IMR-90 (cell line): ENCODE measurements around the gene RPS8. TPM values are rescaled to one million over a fixed set of nuclear protein-coding genes. Genes with fewer than 3 reads are reported as not detected.
"Not testable (repeated sequence)": the region's sequence is repeated elsewhere in the genome, so short reads cannot be mapped to it uniquely, and the experiment has no call there.

Experiments used
- ATAC-seq: fragments of 200-7000 bp; cut with Tn5 transposase; 2 replicates; pipeline ENCODE4 v1.9.1; 2020; ENCODE audit warnings: low read depth, mild to moderate bottlenecking, moderate library complexity
- BruUV-seq: library from RNA; stranded (reverse); fragments of 400-500 nt; replicated peaks from 2 replicates; lab custom pipeline; 2021; lab: Mats Ljungman, UMichigan
- CTCF ChIA-PET: fragments of 300-600 bp; formaldehyde crosslinking; extraction: SDS; loops from one replicate; lab custom pipeline; 2021; ENCODE audit warnings: antibody characterized with exemption; lab: Yijun Ruan, JAX
- POLR2A ChIA-PET: fragments of 300-600 bp; sonication (Branson Sonifier 250); formaldehyde crosslinking; loops from one replicate; lab custom pipeline; 2022; ENCODE audit warnings: antibody characterized with exemption; ENCODE audit not compliant: unreplicated experiment; lab: Charles Lee
- DNase-seq: peaks from one replicate; pipeline ENCODE4 v3.0.0; 2013
- H2AFZ ChIP-seq: replicated peaks from 2 replicates; pipeline ENCODE3; 2013; ENCODE audit warnings: low read length, mild to moderate bottlenecking; ENCODE audit not compliant: poor library complexity
- H2AK5ac ChIP-seq: 2 replicates; pipeline ENCODE4 v1.6.1; 2013; ENCODE audit warnings: low read depth, low read length, inconsistent platforms
- H2AK9ac ChIP-seq: replicated peaks from 2 replicates; pipeline ENCODE3; 2013; ENCODE audit warnings: mild to moderate bottlenecking, low read depth, low read length, moderate library complexity; ENCODE audit not compliant: poor library complexity
- H2BK120ac ChIP-seq: 2 replicates; pipeline ENCODE4 v1.6.1; 2013; ENCODE audit warnings: low read depth, low read length, inconsistent platforms
- H2BK15ac ChIP-seq: 3 replicates; pipeline ENCODE4 v1.6.1; 2013; ENCODE audit warnings: low read depth, low read length, inconsistent platforms
- H2BK20ac ChIP-seq: 2 replicates; pipeline ENCODE4 v1.6.1; 2013; ENCODE audit warnings: low read depth, mild to moderate bottlenecking, inconsistent platforms, low read length, moderate library complexity
- H2BK5ac ChIP-seq: 2 replicates; pipeline ENCODE4 v1.6.1; 2013; ENCODE audit warnings: mild to moderate bottlenecking, low read depth, low read length, inconsistent platforms; ENCODE audit not compliant: poor library complexity, severe bottlenecking
- H3K14ac ChIP-seq: replicated peaks from 2 replicates; pipeline ENCODE4 v1.6.1; 2013; ENCODE audit warnings: low read depth, low read length, inconsistent platforms
- H3K18ac ChIP-seq: 2 replicates; pipeline ENCODE4 v1.6.1; 2013; ENCODE audit warnings: low read depth, low read length, control low read depth
- H3K23ac ChIP-seq: 2 replicates; pipeline ENCODE4 v1.6.1; 2013; ENCODE audit warnings: low read depth, low read length, inconsistent platforms
- H3K27ac ChIP-seq: 2 replicates; pipeline ENCODE4 v1.5.1; 2013; ENCODE audit warnings: mild to moderate bottlenecking, control low read depth, low read length; ENCODE audit not compliant: insufficient read depth
- H3K27me3 ChIP-seq: 2 replicates; pipeline ENCODE4 v1.6.1; 2013; ENCODE audit warnings: low read length; ENCODE audit not compliant: control insufficient read depth, insufficient read depth
- H3K36me3 ChIP-seq: 2 replicates; pipeline ENCODE4 v1.6.1; 2013; ENCODE audit warnings: low read length, mixed read lengths; ENCODE audit not compliant: control insufficient read depth, insufficient read depth
- H3K4ac ChIP-seq: 2 replicates; pipeline ENCODE4 v1.6.1; 2013; ENCODE audit warnings: low read depth, low read length, inconsistent platforms
- H3K4me1 ChIP-seq: 2 replicates; pipeline ENCODE4 v1.6.1; 2013; ENCODE audit warnings: low read length, mixed read lengths; ENCODE audit not compliant: control insufficient read depth, insufficient read depth
- H3K4me2 ChIP-seq: 2 replicates; pipeline ENCODE4 v1.6.1; 2013; ENCODE audit warnings: low read depth, mild to moderate bottlenecking, control low read depth, low read length, moderate library complexity
- H3K4me3 ChIP-seq: 2 replicates; pipeline ENCODE4 v1.5.1; 2013; ENCODE audit warnings: low read depth, mild to moderate bottlenecking, control low read depth, low read length, moderate library complexity; ENCODE audit not compliant: insufficient read depth
- H3K56ac ChIP-seq: 2 replicates; pipeline ENCODE4 v1.6.1; 2013; ENCODE audit warnings: low read length, inconsistent platforms; ENCODE audit not compliant: insufficient read depth; ENCODE audit errors: extremely low read depth
- H3K79me1 ChIP-seq, 2 experiments: 2 replicates each; pipeline ENCODE4 v1.6.1; 2013; ENCODE audit warnings: low read length in 2 of 2, inconsistent platforms in 1 of 2, low read depth in 1 of 2
- H3K9ac ChIP-seq: 2 replicates; pipeline ENCODE4 v1.6.1; 2013; ENCODE audit warnings: low read depth, low read length, control low read depth
- H3K9me1 ChIP-seq: 2 replicates; pipeline ENCODE4 v1.6.1; 2013; ENCODE audit warnings: low read length, inconsistent platforms; ENCODE audit not compliant: insufficient read depth
- H3K9me3 ChIP-seq: 2 replicates; pipeline ENCODE4 v1.6.1; 2013; ENCODE audit warnings: low read length; ENCODE audit not compliant: control insufficient read depth, insufficient read depth
- H4K20me1 ChIP-seq: 2 replicates; pipeline ENCODE4 v1.6.1; 2013; ENCODE audit warnings: low read length, inconsistent platforms; ENCODE audit not compliant: insufficient read depth
- H4K5ac ChIP-seq: 2 replicates; pipeline ENCODE4 v1.6.1; 2013; ENCODE audit warnings: mild to moderate bottlenecking, low read depth, low read length, control low read depth
- H4K8ac ChIP-seq, 2 experiments: 2 replicates each; pipeline ENCODE4 v1.6.1; 2013; ENCODE audit warnings: low read depth in 2 of 2, low read length in 2 of 2, control low read depth in 1 of 2, inconsistent platforms in 1 of 2
- H4K91ac ChIP-seq: 2 replicates; pipeline ENCODE4 v1.6.1; 2013; ENCODE audit warnings: low read depth, low read length, inconsistent platforms; ENCODE audit not compliant: insufficient read depth
- WGBS, 2 experiments: methylation state at CpG; one replicate each; pipeline versions ENCODE4 v1.1.5 to v1.1.7; 2013; ENCODE audit warnings: missing lambda C conversion rate in 2 of 2; ENCODE audit not compliant: insufficient read length in 1 of 2; ENCODE audit errors: extremely low coverage in 2 of 2; 5-methylcytosine and 5-hydroxymethylcytosine counted together
- dilution Hi-C: fragments of 300-500 bp; cut with HindIII; formaldehyde crosslinking; loops from one replicate; pipeline ENCODE4 v1.14.3; 2018; ENCODE audit warnings: low sequenced_read_pairs; ENCODE audit not compliant: unreplicated experiment
- in situ Hi-C: fragments of 300-500 bp; cut with MboI; formaldehyde crosslinking; loops from 3 replicates; pipeline ENCODE4 v1.14.3; 2019; ENCODE audit warnings: low sequenced_read_pairs, inconsistent platforms, mixed read lengths
- intact Hi-C: fragments of 100-400 bp; cut with micrococcal nuclease; formaldehyde crosslinking; loops from 2 replicates; pipeline ENCODE4 v1.10.0; 2022
- polyA plus RNA-seq, 3 experiments: library from polyadenylated mRNA; depleted of rRNA; stranded (reverse); fragments of >200 nt; gene quantifications; 2 replicates each; pipeline ENCODE4 v1.2.3, GENCODE V29; 2012; ENCODE audit warnings: low replicate concordance in 1 of 3
- total RNA-seq: library from RNA; depleted of rRNA; stranded (reverse); fragments of >200 nt; gene quantifications from 2 replicates; pipeline ENCODE4 v1.2.3, GENCODE V29; 2012

Gene RPS8
- total and polyA plus RNA-seq, 2 of the 4 experiments (the other 2 are of a cell fraction): 2,171 to 2,255 TPM

GRCh38 chr1:44797886-44798285, 22.5 kb downstream of the RPS8 start:
- H3K23ac ChIP-seq, H3K4me3 ChIP-seq, H2BK20ac ChIP-seq, POLR2A ChIA-PET, H3K27ac ChIP-seq, H3K36me3 ChIP-seq, H3K9me3 ChIP-seq, H3K18ac ChIP-seq, H3K9me1 ChIP-seq, H2BK5ac ChIP-seq, CTCF ChIA-PET, H3K4me2 ChIP-seq, in situ Hi-C loops, H3K4ac ChIP-seq, H3K27me3 ChIP-seq, H4K5ac ChIP-seq, H2AFZ ChIP-seq, BruUV-seq, H3K14ac ChIP-seq, H2AK9ac ChIP-seq, DNase-seq, H2BK120ac ChIP-seq, H4K8ac ChIP-seq, ATAC-seq, H3K56ac ChIP-seq, dilution Hi-C loops, H4K91ac ChIP-seq, H3K9ac ChIP-seq, H2AK5ac ChIP-seq, H2BK15ac ChIP-seq: not testable (repeated sequence)
- peaks cover 11 to 15% of the 10 kb centered on the region in 2 experiments; a peak in 3 of 4 replicates for H3K79me1 ChIP-seq
- WGBS, 2 experiments: 89% methylated on average over 4 of the region's 8 CpGs; no CpG with 5 or more reads in 1 of the 2 experiments
- H4K20me1 ChIP-seq: peaks cover 19% of the 10 kb centered on the region
- intact Hi-C loops: loop anchor here (2.0 kb wide), 1 partner anchor 21 kb away; no protein-coding TSS in a partner anchor
- H3K4me1 ChIP-seq: peaks cover 11% of the 10 kb centered on the region
